PC-9 (cell line): ENCODE measurements around the gene GMIP. TPM values are rescaled to one million over a fixed set of nuclear protein-coding genes. Genes with fewer than 3 reads are reported as not detected.

Experiments used
- BruUV-seq: library from RNA; stranded (reverse); fragments of 400-500 nt; replicated peaks from 2 replicates; lab custom pipeline; 2021; lab: Mats Ljungman, UMichigan
- CTCF ChIA-PET: fragments of 300-600 bp; sonication (Branson Sonifier 250); formaldehyde crosslinking; loops from one replicate; lab custom pipeline; 2022; ENCODE audit warnings: antibody characterized with exemption; lab: Charles Lee
- POLR2A ChIA-PET: fragments of 300-600 bp; sonication (Branson Sonifier 250); formaldehyde crosslinking; loops from one replicate; lab custom pipeline; 2022; ENCODE audit warnings: antibody characterized with exemption; ENCODE audit not compliant: unreplicated experiment; lab: Charles Lee
- DNase-seq, 2 experiments: peaks; one replicate each; pipeline versions ENCODE4 v3.0.0 to v3.0.0-alpha.2; 2015 to 2022; ENCODE audit warnings: mixed read lengths in 1 of 2
- H2AFZ ChIP-seq: fragments of 200-600 bp; sonication (generic); 2 replicates; pipeline ENCODE4 v1.8.1; 2017; ENCODE audit warnings: antibody characterized with exemption
- H3F3A ChIP-seq: fragments of 200-600 bp; sonication (generic); 2 replicates; pipeline ENCODE4 v1.8.1; 2017; ENCODE audit warnings: antibody characterized with exemption, mild to moderate bottlenecking, low read depth; ENCODE audit not compliant: insufficient read depth
- H3K27ac ChIP-seq: fragments of 200-600 bp; sonication (generic); 2 replicates; pipeline ENCODE4 v1.6.1; 2016; ENCODE audit warnings: mixed run types
- H3K27me3 ChIP-seq: fragments of 200-600 bp; sonication (generic); 2 replicates; pipeline ENCODE4 v1.6.1; 2016; ENCODE audit warnings: low read depth, mixed run types; ENCODE audit not compliant: insufficient read depth
- H3K36me3 ChIP-seq: fragments of 200-600 bp; sonication (generic); 2 replicates; pipeline ENCODE4 v1.6.1; 2016; ENCODE audit warnings: low read depth, mixed run types
- H3K4me1 ChIP-seq: fragments of 200-600 bp; sonication (generic); replicated peaks from 2 replicates; pipeline ENCODE4 v1.6.1; 2016; ENCODE audit warnings: mixed run types; ENCODE audit not compliant: insufficient read depth
- H3K4me2 ChIP-seq: fragments of 200-600 bp; sonication (generic); 2 replicates; pipeline ENCODE4 v1.6.1; 2017; ENCODE audit warnings: mixed run types
- H3K4me3 ChIP-seq: fragments of 200-600 bp; sonication (generic); 2 replicates; pipeline ENCODE4 v1.6.1; 2016; ENCODE audit warnings: mixed run types
- H3K79me2 ChIP-seq: fragments of 200-600 bp; sonication (generic); 2 replicates; pipeline ENCODE4 v1.6.1; 2017; ENCODE audit warnings: low read depth, mixed run types
- H3K9me2 ChIP-seq: fragments of 200-600 bp; sonication (generic); 2 replicates; pipeline ENCODE4 v1.8.1; 2017; ENCODE audit warnings: mild to moderate bottlenecking; ENCODE audit not compliant: insufficient read depth
- H3K9me3 ChIP-seq: fragments of 200-600 bp; sonication (generic); 2 replicates; pipeline ENCODE4 v1.8.1; 2016; ENCODE audit warnings: low read depth; ENCODE audit not compliant: insufficient read depth
- H4K20me1 ChIP-seq: fragments of 200-600 bp; sonication (generic); 2 replicates; pipeline ENCODE4 v1.8.1; 2017; ENCODE audit not compliant: insufficient read depth
- CTCF ChIP-seq: fragments of 200-600 bp; sonication (generic); conservative IDR thresholded peaks from 2 replicates; pipeline ENCODE4 v1.6.1; 2017; ENCODE audit warnings: mixed run types, antibody characterized with exemption, mild to moderate bottlenecking, moderate library complexity
- EZH2 ChIP-seq: fragments of 200-600 bp; sonication (generic); IDR thresholded peaks from 2 replicates; pipeline ENCODE4 v1.8.0; 2017; ENCODE audit warnings: antibody characterized with exemption, low read depth
- intact Hi-C: fragments of 100-400 bp; cut with micrococcal nuclease; formaldehyde crosslinking; loops from one replicate; pipeline ENCODE4 v1.10.0; 2022; ENCODE audit not compliant: unreplicated experiment
- total RNA-seq: library from RNA; stranded (reverse); gene quantifications from 2 replicates; pipeline ENCODE4 v1.2.3, GENCODE V29; 2021

Gene GMIP
- total RNA-seq, 1 experiment from 2014 or later: 15.4 TPM

- H3K79me2 ChIP-seq: no peaks in the 10 kb centered on the region
- no peaks in the 10 kb centered on the region for H3K4me1 ChIP-seq
- ChIA-PET POLR2A (no interaction called here), CTCF (no interaction called here)
- peaks cover 12% of the 10 kb centered on the region; the same call in 1 of the 2 replicates for H3K36me3 ChIP-seq
- H3K4me3 ChIP-seq: no peak overlapping the region
- no peaks in the 10 kb centered on the region for H3K9me3 ChIP-seq
- no peak overlapping the region for H2AFZ ChIP-seq
- TF ChIP-seq CTCF: no peak
- TF ChIP-seq EZH2: no peak
- no peak overlapping the region for H3K27ac ChIP-seq
- BruUV-seq: no TSS peak
- H3K9me2 ChIP-seq: no peaks in the 10 kb centered on the region
- H3K27me3 ChIP-seq: no peaks in the 10 kb centered on the region
- H3K4me2 ChIP-seq: no peak overlapping the region
- peaks cover 6% of the 10 kb centered on the region; the same call in 1 of the 2 replicates for H3F3A ChIP-seq
- intact Hi-C loops: no loop called here
- no peaks in the 10 kb centered on the region for H4K20me1 ChIP-seq
- no peak for DNase-seq
These were observed 5.8 kb downstream of the GMIP start for GRCh38 chr19:19637523-19638251.

GRCh38 chr19:19637186-19637522 is 6.3 kb downstream of the GMIP start:
- CTCF ChIA-PET: no interaction called here
- Histone ChIP-seq H3K4me1 (no peaks in the 10 kb centered on the region), H3F3A (peaks cover 10% of the 10 kb centered on the region; the same call in 1 of the 2 replicates), H3K4me2 (no peak overlapping the region), H3K9me3 (no peaks in the 10 kb centered on the region), H3K4me3 (no peak overlapping the region), H2AFZ (no peak overlapping the region), H3K27ac (no peak overlapping the region), H3K36me3 (peaks cover 12% of the 10 kb centered on the region; the same call in 1 of the 2 replicates), H3K27me3 (no peaks in the 10 kb centered on the region), H4K20me1 (no peaks in the 10 kb centered on the region), H3K79me2 (no peaks in the 10 kb centered on the region), H3K9me2 (no peaks in the 10 kb centered on the region)
- intact Hi-C loops: no loop called here
- no peak for TF ChIP-seq EZH2
- no peak for TF ChIP-seq CTCF
- DNase-seq: no peak
- POLR2A ChIA-PET: no interaction called here
- no TSS peak for BruUV-seq

- Histone ChIP-seq H3K4me3 (no peak overlapping the region), H3F3A (peaks cover 10% of the 10 kb centered on the region; the same call in 1 of the 2 replicates), H3K36me3 (peaks cover 12% of the 10 kb centered on the region; the same call in 1 of the 2 replicates), H3K4me1 (no peaks in the 10 kb centered on the region), H3K4me2 (no peak overlapping the region), H3K79me2 (no peaks in the 10 kb centered on the region), H3K9me2 (no peaks in the 10 kb centered on the region), H3K27ac (no peak overlapping the region), H4K20me1 (no peaks in the 10 kb centered on the region), H2AFZ (no peak overlapping the region), H3K27me3 (no peaks in the 10 kb centered on the region), H3K9me3 (no peaks in the 10 kb centered on the region)
- ChIA-PET POLR2A (no interaction called here), CTCF (no interaction called here)
- no peak for DNase-seq
- TF ChIP-seq CTCF: no peak
- no TSS peak for BruUV-seq
- intact Hi-C loops: no loop called here
These were observed 6.8 kb downstream of the GMIP start for GRCh38 chr19:19636573-19637185.
